Iris pigment epithelial cell (primary cell): ENCODE data around the gene MAPKAPK3.

Experiments used
- DNase-seq: peaks from one replicate; pipeline ENCODE4 v3.0.0-alpha.2; 2011; ENCODE audit warnings: low read depth

MAPKAPK3 gene

GRCh38 chr3:50587806-50588758 is 28.9 kb upstream of the MAPKAPK3 start:
- no peak for DNase-seq

GRCh38 chr3:50588759-50589433 is 28.1 kb upstream of the MAPKAPK3 start:
- DNase-seq = peak; percentile 47

- DNase-seq = no peak
Measured at GRCh38 chr3:50591196-50591741, 25.7 kb upstream of the MAPKAPK3 start.

DNA sequence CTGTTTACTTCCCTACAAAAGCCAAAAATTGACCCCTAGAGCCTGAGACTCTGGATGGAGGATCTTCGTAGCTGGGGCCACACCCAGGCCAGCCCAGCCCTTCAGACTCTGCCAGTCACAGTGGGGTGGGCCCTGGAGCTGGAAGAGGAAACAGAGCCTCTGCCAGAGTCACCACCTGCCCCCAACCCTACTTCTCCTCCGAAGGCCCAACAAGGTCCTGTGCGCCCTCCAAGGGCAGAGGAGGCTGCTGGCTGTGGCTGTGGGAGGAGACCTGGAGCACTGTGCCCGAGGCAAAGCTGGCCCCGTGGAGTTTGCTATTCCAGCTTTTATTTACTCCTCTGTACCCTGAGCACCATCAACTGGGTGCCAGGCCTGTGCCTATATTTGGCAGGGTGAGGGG is 24.4 kb upstream of the MAPKAPK3 start:
- DNase-seq = no peak

GRCh38 chr3:50594253-50594785 is 22.6 kb upstream of the MAPKAPK3 start:
- DNase-seq = no peak

- no peak for DNase-seq
Measured at GRCh38 chr3:50599115-50599715, 17.7 kb upstream of the MAPKAPK3 start.

DNA sequence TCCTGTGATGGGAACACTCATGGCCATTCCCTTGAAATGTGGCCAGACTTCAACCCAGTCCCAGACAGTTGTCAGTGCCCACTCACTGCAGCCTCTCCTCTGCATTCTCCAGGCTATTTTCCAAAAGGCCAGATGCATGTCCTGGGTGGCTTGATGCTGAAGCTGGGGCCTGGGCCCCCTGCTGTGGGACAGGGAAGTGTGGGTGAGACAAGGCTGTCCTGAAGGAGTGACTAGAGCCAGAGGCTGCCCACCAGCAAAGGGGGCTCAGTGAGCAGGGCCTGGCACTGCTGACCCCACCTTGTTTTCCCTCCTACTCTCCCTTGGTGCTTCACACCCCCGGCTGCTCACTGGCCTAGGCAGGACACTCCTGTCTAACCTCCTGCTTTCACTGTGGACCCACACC is 17.2 kb upstream of the MAPKAPK3 start:
- DNase-seq = no peak

GRCh38 chr3:50600141-50600753 is 16.7 kb upstream of the MAPKAPK3 start:
- DNase-seq = no peak

- peak; percentile 97 for DNase-seq
Measured at GRCh38 chr3:50600841-50601591, 15.9 kb upstream of the MAPKAPK3 start.

GRCh38 chr3:50602595-50603191 is 14.3 kb upstream of the MAPKAPK3 start:
- DNase-seq = no peak

DNA sequence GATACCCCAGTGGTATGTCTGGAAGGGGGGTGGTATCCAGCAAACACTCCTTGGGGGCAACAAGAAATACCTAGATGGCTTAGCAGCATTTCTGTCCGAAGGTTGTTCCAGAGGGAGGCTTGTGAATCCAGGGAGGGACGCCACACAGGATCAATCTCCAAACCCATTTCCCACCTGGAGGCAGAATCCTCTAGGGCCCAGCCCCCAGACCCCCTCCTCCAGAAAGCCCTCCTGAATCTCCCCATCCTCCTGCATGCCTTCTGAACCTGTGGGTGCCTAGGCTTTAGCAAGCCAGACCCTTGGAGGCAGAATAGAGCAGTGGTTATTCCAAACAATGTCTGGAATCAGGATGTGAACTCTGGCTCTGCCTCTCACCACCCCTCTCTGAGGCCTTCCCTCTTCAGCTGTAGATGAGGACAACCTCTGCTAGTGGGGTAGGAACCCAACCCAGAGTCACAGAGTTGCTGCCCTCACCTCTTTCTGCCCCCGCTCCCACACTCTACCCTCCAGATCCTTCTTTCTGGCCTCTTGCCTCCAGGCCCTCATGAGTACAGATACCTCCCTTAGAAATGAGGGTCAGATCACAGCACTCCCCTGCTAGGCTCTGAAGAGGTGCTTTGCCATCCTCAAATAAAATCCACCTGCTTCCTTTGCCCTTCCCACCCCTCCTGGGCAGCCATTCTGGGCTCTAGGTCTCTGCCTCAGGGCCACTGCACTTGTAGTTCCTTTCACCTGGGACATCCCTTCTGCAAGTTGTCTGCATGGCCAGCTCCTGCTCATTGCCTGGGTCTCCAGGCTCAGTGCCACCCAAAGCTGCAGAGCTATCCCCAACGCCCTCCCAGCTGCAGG is 13.5 kb upstream of the MAPKAPK3 start:
- DNase-seq = no peak

- DNase-seq = no peak
Measured at GRCh38 chr3:50604110-50604621, 12.8 kb upstream of the MAPKAPK3 start.

DNA sequence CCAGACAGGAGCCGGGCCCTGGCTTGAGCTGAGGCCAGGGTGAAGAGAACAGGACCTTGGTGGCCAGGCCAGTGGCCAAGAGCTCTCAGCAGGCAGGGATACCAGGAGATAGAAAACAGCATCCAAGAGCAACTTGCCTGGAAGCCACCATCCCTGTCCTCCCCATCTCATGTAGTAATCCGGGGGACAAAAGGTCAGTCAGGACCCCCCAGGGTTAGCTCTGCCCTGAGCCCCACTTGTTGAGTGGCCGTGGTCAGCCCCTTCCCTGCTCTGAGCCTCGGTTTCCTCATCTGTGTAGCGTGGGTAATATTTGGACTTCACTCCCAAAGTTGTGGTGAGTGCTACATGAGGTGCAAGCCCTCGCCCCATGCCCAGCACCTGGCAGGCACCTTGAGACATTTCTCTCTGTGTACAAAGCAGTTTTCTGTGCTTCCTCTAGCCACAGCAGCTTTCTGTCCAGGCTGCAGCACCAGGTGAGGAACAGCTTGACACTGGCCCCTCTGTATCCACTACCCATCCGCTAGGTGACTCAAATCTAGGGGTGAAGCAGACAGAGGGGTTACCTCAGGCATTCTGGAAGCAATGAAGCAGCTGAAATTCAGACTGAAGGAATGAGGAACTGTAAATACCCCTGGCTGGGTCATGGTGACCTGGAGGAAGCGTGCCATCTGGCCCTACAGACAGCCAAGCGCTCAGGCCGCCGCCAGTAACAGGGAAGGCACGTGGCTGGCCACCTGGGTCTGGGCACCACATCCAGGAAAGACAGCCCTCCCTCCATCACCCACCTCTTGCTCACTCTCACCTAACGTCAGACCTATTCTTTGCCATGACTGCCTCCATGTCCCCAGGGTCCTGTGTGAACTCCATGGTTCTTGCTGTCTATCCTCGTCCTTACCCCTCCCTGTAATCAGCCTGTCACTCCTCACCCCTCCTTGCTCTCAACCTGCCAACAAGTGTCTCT is 12.0 kb upstream of the MAPKAPK3 start:
- DNase-seq = no peak

DNA sequence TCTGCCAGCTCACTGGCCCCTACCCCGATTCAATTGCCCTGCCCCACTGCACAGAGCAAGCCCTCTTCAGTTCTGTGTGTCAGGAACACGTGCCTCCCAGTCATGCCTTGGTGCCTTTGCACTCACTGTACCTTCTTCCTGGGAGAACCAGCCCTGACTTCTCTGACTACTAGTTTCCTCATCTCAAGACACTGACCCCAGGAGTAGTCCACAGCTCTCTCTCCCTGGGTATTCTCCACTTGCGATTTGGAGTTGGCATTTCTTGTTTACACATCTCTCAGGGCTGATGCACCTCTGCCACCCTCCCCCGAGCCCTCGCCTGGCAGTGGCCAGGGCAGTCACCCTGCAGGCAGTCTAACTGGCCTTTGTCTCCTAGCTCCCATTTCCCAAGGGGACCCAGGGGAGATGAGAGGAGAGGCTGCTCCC is 11.0 kb upstream of the MAPKAPK3 start:
- DNase-seq = no peak

DNA sequence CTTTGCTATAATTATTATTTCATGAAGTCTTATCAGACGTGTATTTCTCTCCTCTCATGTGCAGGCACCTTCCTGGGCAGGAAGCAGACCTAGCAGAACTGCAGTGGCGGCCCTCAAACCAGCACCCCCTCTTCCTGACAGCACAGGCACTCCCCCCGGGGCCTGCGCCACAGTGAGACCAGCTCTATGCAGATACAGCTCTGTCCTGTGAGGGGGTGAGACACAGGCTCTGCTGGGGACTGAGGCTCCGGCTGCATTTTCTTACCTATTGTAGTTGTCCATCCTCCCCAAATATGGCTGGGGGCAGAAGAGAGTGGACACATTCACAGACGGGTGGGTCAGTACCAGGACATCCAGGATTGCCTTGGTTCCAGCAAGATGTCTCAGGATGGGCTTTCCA is 10.4 kb upstream of the MAPKAPK3 start:
- no peak for DNase-seq

DNA sequence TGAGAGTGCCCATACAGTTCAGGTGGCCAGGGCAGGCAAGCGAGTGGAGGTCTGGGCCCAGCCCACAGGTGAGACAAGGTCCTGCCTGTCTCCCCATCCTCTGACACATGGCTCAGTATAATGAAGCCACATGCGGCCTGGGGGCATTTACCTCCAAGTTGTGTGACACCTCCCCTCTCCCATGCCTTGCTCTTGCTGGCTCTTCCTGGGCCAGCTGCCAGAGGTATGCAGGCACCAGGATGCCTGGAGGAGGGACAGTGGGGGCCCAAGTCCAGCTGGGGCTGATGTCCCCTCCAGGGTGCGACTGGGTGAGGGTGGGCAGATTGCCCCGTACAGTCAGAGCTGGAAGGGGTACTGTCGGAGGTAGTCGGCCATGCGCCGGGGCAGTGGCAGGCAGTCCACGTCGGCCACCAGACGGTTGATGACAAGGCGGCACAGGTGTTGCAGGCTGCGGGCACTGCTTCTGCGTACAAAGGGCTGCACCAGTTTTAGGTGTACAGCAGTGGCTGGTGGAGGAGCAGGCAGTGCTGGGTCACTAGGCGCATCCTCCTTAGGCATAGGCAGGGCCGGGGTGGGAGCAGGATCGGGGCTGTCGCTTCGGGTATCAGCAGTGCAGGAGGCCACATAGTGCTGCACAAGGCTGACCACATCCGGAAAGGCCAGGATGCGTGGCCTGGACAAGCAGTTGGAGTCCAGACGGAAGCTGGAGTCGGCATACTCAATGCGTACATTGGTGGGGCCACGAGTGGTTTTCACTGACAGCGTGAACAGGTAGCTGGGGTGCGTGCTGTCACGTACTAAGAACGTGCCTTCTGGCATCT is 9.5 kb upstream of the MAPKAPK3 start:
- no peak for DNase-seq

DNA sequence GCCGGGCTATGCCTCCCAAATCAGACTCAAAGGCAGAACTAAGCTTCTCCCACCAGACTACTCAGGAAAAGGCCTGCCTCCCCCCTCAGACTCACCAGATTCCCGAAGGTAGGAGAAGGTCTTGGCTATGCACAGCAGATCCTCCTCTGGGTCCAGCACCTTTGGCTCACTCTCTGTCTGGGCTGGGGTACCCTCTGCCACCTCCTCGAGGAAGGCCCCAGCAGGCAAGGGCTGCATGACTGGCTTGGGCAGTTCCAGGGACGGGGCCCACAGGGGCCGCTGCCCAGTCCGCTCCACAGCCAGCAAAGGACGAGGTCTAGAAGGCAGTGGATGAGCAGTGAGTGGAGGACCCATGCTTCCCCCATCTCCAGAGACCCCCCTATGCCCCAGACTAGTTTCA is 8.7 kb upstream of the MAPKAPK3 start:
- no peak for DNase-seq
